Omental fat pad (tissue), 4 donors: ENCODE results near the gene SHH. TPM values are rescaled to one million over a fixed set of nuclear protein-coding genes. Genes with fewer than 3 reads are reported as not detected.

Experiments used
- ATAC-seq: fragments of 150-250 bp; one replicate; pipeline ENCODE4 v1.9.1; 2016; ENCODE audit warnings: mild to moderate bottlenecking, moderate library complexity; ENCODE audit not compliant: low FRiP score
- DNase-seq: peaks from one replicate; pipeline ENCODE4 v3.0.0-alpha.2; 2019; ENCODE audit warnings: low spot score
- CTCF ChIP-seq, 3 donors: fragments of 450-650 bp; IDR thresholded peaks; one replicate each; pipeline ENCODE4 v1.5.1; 2016 to 2017; ENCODE audit warnings: antibody characterized with exemption in 3 of 3, mild to moderate bottlenecking in 3 of 3, moderate library complexity in 2 of 3
- total RNA-seq, 4 donors: library from RNA; depleted of rRNA; stranded (reverse); fragments of >200 nt; gene quantifications; one replicate each; pipeline ENCODE4 v1.1.0, GENCODE V29; 2016

SHH gene
- total RNA-seq, 4 donors from 2014 or later, result not detected

- ATAC-seq (no peak), DNase-seq (no peak)
- TF ChIP-seq CTCF (IDR thresholded peaks at IDR 0.05), result no peak
Observed at GRCh38 chr7:155804431-155804831, 7.8 kb downstream of the SHH start.

- ATAC-seq, result no peak
- TF ChIP-seq CTCF (IDR thresholded peaks at IDR 0.05), result no peak
- no peak for DNase-seq
Observed at GRCh38 chr7:155803418-155804376, 8.6 kb downstream of the SHH start.

- DNase-seq (no peak), ATAC-seq (no peak)
- TF ChIP-seq CTCF (IDR thresholded peaks at IDR 0.05), result no peak
Observed at GRCh38 chr7:155802906-155803417, 9.3 kb downstream of the SHH start.

GRCh38 chr7:155802291-155802690 lies 10.0 kb downstream of the SHH start:
- no peak for DNase-seq
- no peak for TF ChIP-seq CTCF (IDR thresholded peaks at IDR 0.05)
- ATAC-seq, result no peak

- TF ChIP-seq CTCF (IDR thresholded peaks at IDR 0.05), result no peak
- ATAC-seq (no peak), DNase-seq (no peak)
Observed at GRCh38 chr7:155800741-155801267, 11.5 kb downstream of the SHH start.

- no peak for TF ChIP-seq CTCF (IDR thresholded peaks at IDR 0.05)
- ATAC-seq (no peak), DNase-seq (no peak)
Observed at GRCh38 chr7:155800301-155800700, 12.0 kb downstream of the SHH start.
